NCI-H1436 (cell line): ENCODE data around the gene BNC2.
"Not testable (repeated sequence)": the region's sequence is repeated elsewhere in the genome, so short reads cannot be mapped to it uniquely, and the experiment has no call there.

Experiments used
- DNase-seq: peaks from one replicate; lab custom pipeline; 2025; lab: John Stamatoyannopoulos, UW

The BNC2 gene

DNA sequence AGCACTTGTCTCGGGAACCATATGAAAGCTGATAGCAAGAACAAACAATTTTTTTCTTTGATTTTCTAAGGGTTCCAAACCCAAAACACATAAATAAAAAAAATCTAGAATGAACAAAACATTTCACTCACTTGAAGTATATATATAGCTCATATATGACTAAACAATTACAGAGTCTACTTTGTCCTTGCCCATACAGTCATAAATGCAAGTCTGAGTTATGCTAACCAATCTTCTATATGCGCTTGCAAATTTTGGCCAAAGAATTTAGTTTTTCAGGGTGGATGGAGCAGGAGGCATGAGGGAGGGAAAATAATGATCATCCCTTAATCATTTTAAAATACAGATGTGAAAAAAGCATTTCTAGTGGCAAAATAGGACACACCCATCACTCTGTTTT, 370.1 kb downstream of the BNC2 start:
- DNase-seq = no peak

DNA sequence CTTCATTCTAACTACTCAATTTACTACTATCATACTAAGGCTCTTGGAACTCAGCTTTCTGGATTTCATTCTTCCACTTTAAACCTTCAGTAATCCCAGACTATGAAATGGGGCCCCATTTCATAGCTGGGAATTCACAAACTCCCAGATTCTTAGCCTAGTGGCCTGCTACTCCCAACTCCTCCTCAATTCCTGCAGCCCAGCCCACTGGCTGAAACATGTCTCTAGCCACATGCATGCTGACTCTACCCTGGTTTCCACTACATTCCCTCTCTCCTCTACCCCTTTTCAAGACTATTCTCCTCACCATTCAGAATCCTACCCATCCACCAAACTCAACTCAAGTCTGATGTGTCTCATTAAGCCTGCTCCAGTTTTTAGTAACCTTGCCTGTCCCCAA, 370.6 kb downstream of the BNC2 start:
- DNase-seq = no peak

DNA sequence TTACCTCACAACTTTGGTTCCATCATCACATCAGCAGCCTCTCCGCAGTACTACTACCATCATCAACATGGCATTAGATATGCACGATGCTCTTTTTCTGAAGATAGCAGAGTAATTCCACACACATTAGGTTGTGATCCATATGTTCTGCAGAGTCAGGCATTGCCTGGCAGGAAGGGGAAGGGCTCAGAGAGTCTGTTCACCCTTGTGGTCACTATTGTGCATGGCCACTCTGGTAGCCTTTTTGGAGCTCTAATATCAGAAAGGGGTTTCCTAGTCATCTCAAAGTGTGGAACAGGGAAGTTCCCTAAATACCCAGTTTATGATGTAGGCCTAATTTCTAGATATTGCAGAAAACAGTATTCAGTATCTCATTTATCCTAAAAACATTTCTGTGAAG, 373.6 kb downstream of the BNC2 start:
- no peak for DNase-seq

- no peak for DNase-seq
Observed at GRCh38 chr9:16487915-16488314, 382.6 kb downstream of the BNC2 start.

- DNase-seq = no peak
Observed at GRCh38 chr9:16485575-16486321, 384.7 kb downstream of the BNC2 start.

GRCh38 chr9:16485160-16485559, 385.3 kb downstream of the BNC2 start:
- DNase-seq = no peak

GRCh38 chr9:16484744-16485143, 385.7 kb downstream of the BNC2 start:
- no peak for DNase-seq

DNA sequence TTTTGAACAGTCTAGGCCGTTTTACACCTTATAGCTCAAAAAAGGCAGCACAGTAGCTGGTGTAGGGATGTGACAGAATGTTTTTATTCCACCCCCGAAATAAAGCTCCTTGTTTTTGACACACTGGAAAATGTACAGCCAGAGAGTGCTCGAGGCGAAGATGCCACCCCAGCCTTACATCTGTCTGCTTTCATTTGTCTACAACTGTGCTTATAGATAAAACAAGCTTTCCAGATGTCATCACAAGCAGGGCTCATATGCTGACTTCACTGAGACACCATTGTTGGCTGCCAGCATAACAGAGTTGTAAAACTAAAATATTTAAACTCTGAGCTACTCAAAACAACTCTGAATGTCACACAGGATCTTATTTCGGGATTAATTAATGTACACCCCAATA, 386.3 kb downstream of the BNC2 start:
- no peak for DNase-seq

DNA sequence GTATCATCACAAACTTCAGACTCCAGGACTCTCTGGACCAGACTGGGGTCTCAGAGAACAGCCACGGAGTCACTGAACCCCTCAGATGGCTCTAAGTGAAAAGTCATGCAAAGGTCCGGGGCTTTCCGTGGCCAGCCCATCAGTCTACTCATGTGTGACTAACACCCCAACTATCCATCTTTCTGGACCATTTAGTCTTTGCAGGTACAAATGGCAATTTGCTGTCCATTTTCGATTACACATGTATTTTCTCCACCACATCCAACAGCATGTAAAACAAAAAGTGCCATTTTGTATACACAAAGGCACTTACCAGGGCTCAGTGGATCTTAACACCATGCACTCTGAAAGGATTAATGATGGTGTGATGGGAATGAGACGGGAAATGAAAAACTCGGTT, 387.7 kb downstream of the BNC2 start:
- no peak for DNase-seq

DNA sequence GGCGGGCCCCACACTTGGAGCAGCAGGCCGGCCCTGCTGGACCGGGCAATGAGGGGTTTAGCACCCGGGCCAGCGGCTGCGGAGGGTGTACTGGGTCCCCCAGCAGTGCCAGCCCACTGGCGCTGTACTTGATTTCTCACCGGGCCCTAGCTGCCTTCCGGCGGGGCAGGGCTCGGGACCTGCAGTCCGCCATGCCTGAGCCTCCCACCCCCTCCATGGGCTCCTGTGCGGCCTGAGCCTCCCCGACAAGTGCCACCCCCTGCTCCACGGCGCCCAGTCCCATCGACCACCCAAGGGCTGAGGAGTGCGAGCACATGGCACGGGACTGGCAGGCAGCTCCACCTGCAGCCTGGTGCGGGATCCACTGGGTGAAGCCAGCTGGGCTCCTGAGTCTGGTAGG, 389.9 kb downstream of the BNC2 start:
- not testable (repeated sequence) for DNase-seq

DNA sequence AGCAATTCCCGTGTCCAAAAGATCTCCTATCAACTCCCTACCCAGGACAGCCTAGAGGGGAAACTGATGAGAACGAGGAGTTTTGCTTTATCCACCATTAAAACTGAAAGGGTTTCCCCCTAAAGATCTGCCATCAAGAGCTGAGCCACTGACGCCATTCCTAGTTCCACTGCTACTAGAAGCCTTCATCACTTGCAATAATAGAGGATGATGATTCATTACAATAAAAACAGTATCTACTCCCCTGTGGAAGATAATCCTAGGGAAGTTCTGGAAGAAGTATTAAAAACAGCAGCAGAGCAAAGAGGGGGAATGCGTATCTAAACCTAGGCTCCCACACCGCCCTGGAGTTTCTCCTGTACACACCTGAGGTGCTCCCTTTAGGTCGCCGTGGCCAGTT, 394.5 kb downstream of the BNC2 start:
- no peak for DNase-seq

GRCh38 chr9:16475257-16475656, 395.2 kb downstream of the BNC2 start:
- peak; percentile 69 for DNase-seq

DNA sequence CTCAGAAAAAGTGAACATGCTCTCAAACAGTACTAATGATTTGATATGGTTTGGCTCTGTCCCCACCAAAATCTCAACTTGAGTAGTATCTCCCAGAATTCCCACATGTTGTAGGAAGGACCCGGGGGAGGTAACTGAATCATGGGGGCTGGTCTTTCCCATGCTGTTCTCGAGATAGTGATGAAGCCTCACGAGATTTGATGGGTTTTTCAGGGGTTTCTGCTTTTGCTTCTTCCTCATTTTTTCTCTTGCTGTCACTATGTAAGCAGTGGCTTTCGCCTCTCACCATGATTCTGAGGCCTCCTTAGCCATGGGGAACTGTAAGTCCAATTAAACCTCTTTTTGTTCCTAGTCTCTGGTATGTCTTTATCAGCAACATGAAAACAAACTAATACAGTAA, 401.3 kb downstream of the BNC2 start:
- DNase-seq = no peak

- DNase-seq = no peak
Observed at GRCh38 chr9:16461851-16462250, 408.6 kb downstream of the BNC2 start.

DNA sequence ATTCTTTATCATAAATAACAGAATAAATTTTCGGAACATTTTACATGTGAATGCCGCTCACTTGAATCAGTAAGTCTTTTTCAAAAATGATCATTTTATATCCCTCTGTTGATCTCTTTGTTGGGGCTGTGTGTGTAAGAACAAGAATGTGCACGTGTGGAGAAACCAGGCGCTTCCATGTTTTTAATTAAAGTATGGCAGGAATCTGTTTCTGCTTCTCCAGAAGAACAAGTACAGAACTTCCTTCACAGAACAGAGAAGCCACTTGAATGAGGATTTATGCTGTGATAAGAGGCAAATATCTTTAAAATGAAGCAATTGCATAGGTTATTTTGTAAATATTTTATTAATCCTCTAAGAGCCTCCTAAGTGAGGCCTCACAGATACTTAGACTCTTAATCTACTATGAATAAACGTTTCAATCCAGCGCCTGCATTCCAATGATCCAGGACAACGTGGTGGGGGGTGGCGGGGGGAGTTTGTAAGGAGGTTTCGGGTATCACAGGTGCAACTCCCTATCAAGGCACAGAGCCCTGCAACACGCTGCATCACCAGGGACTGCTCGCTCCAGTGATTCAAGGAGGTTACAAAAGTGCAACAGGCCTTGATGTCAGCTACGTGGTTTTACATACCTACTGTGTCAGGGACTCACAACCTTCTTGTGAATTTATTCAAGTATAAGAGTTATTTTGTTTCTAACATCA, 409.2 kb downstream of the BNC2 start:
- DNase-seq = no peak

DNA sequence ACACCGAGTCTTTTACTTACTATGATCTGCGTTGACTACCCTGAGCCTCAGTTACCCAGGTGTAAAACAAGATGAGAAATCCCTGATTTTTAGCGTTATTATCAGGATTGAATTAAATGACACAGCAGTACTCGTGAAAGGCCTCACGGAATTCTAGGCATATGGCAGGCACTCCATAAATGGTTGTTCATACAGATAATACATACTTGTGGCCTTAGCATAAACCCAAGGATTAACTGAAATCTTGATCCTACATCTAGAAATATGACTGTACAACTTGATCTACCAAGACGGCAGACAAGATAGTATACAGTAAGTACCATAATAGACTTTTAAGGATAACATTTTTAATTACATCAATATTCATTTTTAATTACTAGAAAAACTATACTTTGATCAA, 409.8 kb downstream of the BNC2 start:
- no peak for DNase-seq

DNA sequence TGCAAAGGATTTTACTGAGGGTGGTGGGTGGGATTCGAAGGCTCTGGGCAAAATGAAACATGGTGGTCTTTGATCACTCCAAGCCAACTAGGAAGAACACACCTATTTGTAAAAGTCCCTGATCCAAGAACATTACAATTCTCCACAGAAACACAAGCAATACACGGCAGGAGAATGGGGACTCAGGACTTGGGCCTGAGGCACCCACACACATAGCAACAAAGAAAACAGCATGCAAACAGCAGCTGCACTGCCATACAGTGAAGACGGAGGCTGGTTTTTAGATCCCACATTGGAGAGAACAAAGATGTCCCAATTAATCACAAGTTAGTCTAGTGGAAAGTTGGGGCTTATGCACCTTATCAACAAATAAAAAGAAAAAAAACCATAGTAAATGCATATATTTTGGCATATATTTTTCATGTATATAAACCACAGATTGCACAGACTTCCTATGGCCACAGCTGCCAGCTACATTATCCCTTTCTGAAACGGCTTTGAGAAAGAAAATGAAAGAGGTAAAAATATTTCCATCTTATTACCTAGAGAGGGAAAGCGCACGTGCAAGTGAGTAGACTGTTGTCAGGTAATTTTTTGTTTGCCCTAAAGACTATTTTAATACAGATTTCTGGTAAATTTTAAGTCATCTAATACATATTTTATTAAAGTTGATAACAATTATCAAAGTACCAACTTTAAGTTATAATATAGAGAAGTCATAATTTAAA, 410.9 kb downstream of the BNC2 start:
- DNase-seq = no peak

DNA sequence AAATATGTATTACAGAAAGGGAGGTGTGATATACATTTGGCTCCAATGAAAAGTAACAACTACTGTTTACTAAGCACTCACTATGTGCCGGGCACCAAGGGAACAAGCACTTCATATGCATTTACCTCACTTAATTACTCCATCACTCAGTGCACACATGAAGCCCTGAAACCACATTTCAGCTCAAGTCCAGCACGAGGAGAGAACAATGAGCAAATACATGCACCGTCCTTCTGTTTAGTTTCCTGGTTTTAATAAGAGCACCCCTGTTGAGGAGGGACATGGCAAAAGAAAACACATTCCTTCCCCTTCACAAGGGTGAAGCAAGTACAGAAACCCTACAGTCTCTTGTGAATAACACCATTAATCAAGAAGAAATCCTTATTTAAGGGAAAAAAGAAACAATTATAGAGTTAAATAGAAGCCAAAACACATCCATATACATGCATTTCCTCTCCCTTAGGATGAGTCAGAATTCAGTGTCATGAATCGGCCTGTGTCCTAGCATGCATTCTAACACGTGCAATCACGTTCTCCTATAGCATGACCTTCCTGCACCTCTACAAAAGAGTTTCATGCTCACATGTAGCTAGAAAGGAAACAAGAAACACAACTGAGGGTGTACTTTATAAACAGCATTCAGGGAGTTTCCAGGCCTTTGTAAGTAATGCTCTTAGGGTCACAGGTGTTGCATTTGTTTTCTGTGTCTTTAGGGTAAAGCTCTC, 411.6 kb downstream of the BNC2 start:
- peak; percentile 45 for DNase-seq

- no peak for DNase-seq
Observed at GRCh38 chr9:16455842-16456241, 414.6 kb downstream of the BNC2 start.

GRCh38 chr9:16453390-16453789, 417.1 kb downstream of the BNC2 start:
- DNase-seq = no peak

DNA sequence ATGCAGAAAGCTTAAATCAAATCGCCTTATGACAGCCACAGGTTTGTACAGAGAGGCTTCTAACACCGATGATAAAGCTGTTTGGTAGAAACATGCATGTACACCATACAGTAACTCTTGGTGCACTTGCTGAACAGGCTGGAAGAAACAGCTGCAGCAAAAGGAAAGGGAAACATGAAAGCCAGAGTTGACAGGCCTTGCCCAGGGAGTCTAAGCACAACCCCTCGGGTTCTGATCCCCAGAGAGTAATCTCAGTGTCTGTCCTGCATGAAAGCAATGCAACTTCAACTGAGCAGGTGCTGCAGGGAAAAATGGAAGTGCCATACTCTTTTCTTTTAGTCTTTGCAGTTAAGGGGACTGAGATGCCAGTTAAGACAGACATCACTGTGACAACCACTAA, 419.9 kb downstream of the BNC2 start:
- peak; percentile 11 for DNase-seq

DNA sequence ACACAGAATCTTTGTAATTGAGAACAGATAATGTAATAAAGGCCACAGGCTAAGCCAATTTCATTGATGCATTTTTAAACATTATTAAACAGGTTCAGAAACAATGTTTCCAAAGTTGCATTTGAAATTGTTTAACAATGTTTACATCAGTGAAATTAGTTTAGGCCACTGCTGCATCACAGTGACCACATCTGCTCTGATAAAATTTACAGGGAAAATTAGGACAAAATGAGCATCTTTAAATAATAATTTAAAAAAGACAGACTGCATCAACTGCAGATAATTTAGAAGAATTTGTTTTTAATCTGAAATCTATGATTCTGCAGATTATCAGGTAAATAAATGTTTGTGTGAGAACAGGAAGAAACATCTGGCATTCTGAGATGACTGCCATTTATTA, 420.4 kb downstream of the BNC2 start:
- DNase-seq = no peak
